Natural killer cell (primary cell): ENCODE results near the gene SLC16A9. TPM values are rescaled to one million over a fixed set of nuclear protein-coding genes. Genes with fewer than 3 reads are reported as not detected.

Source experiments
- ATAC-seq, 3 donors: fragments of 150-1000 bp in 2 of 3; fragments of 200-7000 bp in 1 of 3; cut with Tn5 transposase; 1 replicate in 1 of 3; 2 replicates in 2 of 3; pipeline ENCODE4 v1.10.0; 2021; ENCODE audit warnings: mild to moderate bottlenecking in 2 of 3, moderate library complexity in 2 of 3
- DNase-seq, 2 donors: peaks; one replicate each; pipeline versions ENCODE4 v3.0.0 to v3.0.0-alpha.2; 2013 to 2021; ENCODE audit warnings: mixed read lengths in 1 of 2
- H3K27ac ChIP-seq: one replicate; pipeline ENCODE4 v1.5.1; 2013; ENCODE audit warnings: mild to moderate bottlenecking, low read length
- H3K27me3 ChIP-seq: one replicate; pipeline ENCODE4 v1.6.1; 2013; ENCODE audit warnings: low read length; ENCODE audit not compliant: control insufficient read depth, insufficient read depth
- H3K36me3 ChIP-seq: one replicate; pipeline ENCODE4 v1.6.1; 2013; ENCODE audit warnings: low read length; ENCODE audit not compliant: control insufficient read depth, insufficient read depth
- H3K4me1 ChIP-seq: one replicate; pipeline ENCODE4 v1.6.1; 2013; ENCODE audit warnings: low read length; ENCODE audit not compliant: control insufficient read depth, insufficient read depth
- H3K4me3 ChIP-seq: one replicate; pipeline ENCODE4 v1.5.1; 2013; ENCODE audit warnings: low read length
- H3K9me3 ChIP-seq: one replicate; pipeline ENCODE4 v1.6.1; 2013; ENCODE audit warnings: low read length; ENCODE audit not compliant: control insufficient read depth, insufficient read depth
- H3K27ac Mint-ChIP-seq, 2 donors: one replicate each; pipeline ENCODE4 v1.8.0; 2022; ENCODE audit warnings: mild to moderate bottlenecking in 2 of 2, mixed read lengths in 2 of 2, moderate library complexity in 1 of 2
- H3K27me3 Mint-ChIP-seq, 2 donors: one replicate each; pipeline ENCODE4 v1.8.0; 2022; ENCODE audit warnings: low read depth in 2 of 2, mixed read lengths in 2 of 2
- H3K36me3 Mint-ChIP-seq: one replicate; pipeline ENCODE4 v1.8.0; 2022; ENCODE audit warnings: mixed read lengths
- H3K4me1 Mint-ChIP-seq, 2 donors: one replicate each; pipeline ENCODE4 v1.8.0; 2022; ENCODE audit warnings: mixed read lengths in 2 of 2
- H3K4me3 Mint-ChIP-seq: one replicate; pipeline ENCODE4 v1.8.0; 2022; ENCODE audit warnings: mild to moderate bottlenecking, moderate library complexity, mixed read lengths
- H3K9me3 Mint-ChIP-seq, 2 donors: one replicate each; pipeline ENCODE4 v1.8.0; 2022; ENCODE audit warnings: mixed read lengths in 2 of 2
- CTCF ChIP-seq: fragments of 200-600 bp; IDR thresholded peaks from one replicate; pipeline ENCODE4 v1.8.0; 2022; ENCODE audit warnings: antibody characterized with exemption
- WGBS: methylation state at CpG from one replicate; pipeline ENCODE4 v1.1.7; 2013; ENCODE audit warnings: missing lambda C conversion rate; ENCODE audit not compliant: insufficient coverage; 5-methylcytosine and 5-hydroxymethylcytosine counted together
- intact Hi-C: fragments of 100-400 bp; cut with micrococcal nuclease; formaldehyde crosslinking; loops from one replicate; pipeline ENCODE4 v1.14.2; 2022
- total RNA-seq, 4 donors: library from RNA; stranded (reverse); fragments of 120-200 nt in 1 of 4; gene quantifications; one replicate each; pipeline versions ENCODE4 v1.2.3 to v1.2.4, GENCODE V29; 2013 to 2022

The SLC16A9 gene
- total RNA-seq, 3 donors from 2014 or later (not counting 1 experiment from before 2014, with no cell fraction given): not detected

- H3K4me1 Mint-ChIP-seq: no peaks in the 10 kb centered on the region
- no peak for ATAC-seq
- Histone ChIP-seq H3K9me3 (no peaks in the 10 kb centered on the region), H3K36me3 (no peaks in the 10 kb centered on the region), H3K4me3 (no peak overlapping the region), H3K4me1 (no peaks in the 10 kb centered on the region), H3K27ac (no peak overlapping the region), H3K27me3 (no peaks in the 10 kb centered on the region)
- peaks cover 0 to 10% of the 10 kb centered on the region in 2 donors for H3K27me3 Mint-ChIP-seq
- WGBS: 93% methylated on average over 3 of the region's 5 CpGs
- TF ChIP-seq CTCF: no peak
- H3K27ac Mint-ChIP-seq: no peak overlapping the region
- H3K4me3 Mint-ChIP-seq: no peak overlapping the region
- DNase-seq: no peak
- no peaks in the 10 kb centered on the region for H3K9me3 Mint-ChIP-seq
- intact Hi-C loops: no loop called here
- no peaks in the 10 kb centered on the region for H3K36me3 Mint-ChIP-seq
These were observed 25.6 kb downstream of the SLC16A9 start for GRCh38 chr10:59684006-59684405.

GRCh38 chr10:59682986-59683937 lies 26.4 kb downstream of the SLC16A9 start:
- WGBS: 93% methylated on average over 2 of the region's 2 CpGs
- H3K27me3 Mint-ChIP-seq: peaks cover 0 to 3% of the 10 kb centered on the region in 2 donors

GRCh38 chr10:59680199-59680598 lies 29.5 kb downstream of the SLC16A9 start:
- Histone ChIP-seq H3K36me3 (no peaks in the 10 kb centered on the region), H3K27me3 (no peaks in the 10 kb centered on the region), H3K27ac (no peak overlapping the region), H3K4me3 (no peak overlapping the region), H3K4me1 (no peaks in the 10 kb centered on the region), H3K9me3 (no peaks in the 10 kb centered on the region)
- Mint-ChIP-seq H3K36me3 (no peaks in the 10 kb centered on the region), H3K27ac (no peak overlapping the region), H3K27me3 (no peaks in the 10 kb centered on the region), H3K4me1 (no peaks in the 10 kb centered on the region), H3K9me3 (no peaks in the 10 kb centered on the region), H3K4me3 (no peak overlapping the region)
- DNase-seq (no peak), ATAC-seq (no peak)
- intact Hi-C loops: no loop called here
- TF ChIP-seq CTCF: no peak
- WGBS: 100% methylated on average over 1 of the region's 1 CpG

More at GRCh38 chr10:59682986-59683937, 26.4 kb downstream of the SLC16A9 start:
- Mint-ChIP-seq H3K27ac (no peak overlapping the region), H3K9me3 (no peaks in the 10 kb centered on the region), H3K4me3 (no peak overlapping the region), H3K36me3 (no peaks in the 10 kb centered on the region), H3K4me1 (no peaks in the 10 kb centered on the region)
- Histone ChIP-seq H3K4me1 (no peaks in the 10 kb centered on the region), H3K9me3 (no peaks in the 10 kb centered on the region), H3K27ac (no peak overlapping the region), H3K27me3 (no peaks in the 10 kb centered on the region), H3K4me3 (no peak overlapping the region), H3K36me3 (no peaks in the 10 kb centered on the region)
- intact Hi-C loops: no loop called here
- no peak for ATAC-seq
- DNase-seq: no peak
- no peak for TF ChIP-seq CTCF
